ENCODE results near the gene ACTR3C.
"Not testable (repeated sequence)": the region's sequence is repeated elsewhere in the genome, so short reads cannot be mapped to it uniquely, and the experiment has no call there.

Gene ACTR3C

GRCh38 chr7:150312649-150313366 is 10.5 kb downstream of the ACTR3C start:
- DNase-seq: not testable (repeated sequence)

DNA sequence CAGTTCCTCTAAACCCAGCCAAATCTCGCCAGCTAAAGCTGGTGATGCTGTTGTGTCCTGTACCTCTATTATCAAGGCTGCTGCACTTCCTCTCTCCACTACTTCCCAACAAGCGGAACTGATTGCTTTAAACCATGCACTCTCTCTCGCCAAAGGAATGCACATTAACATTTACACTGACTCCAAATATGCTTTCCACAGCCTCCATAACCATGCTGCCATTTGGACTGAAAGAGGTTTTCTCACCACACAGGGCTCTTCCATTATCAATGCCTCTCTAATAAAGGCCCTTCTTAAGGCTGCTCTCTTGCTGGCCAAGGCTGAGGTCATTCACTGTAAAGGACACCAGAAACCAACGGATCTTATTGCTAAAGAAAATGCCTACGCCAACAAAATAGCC is 11.6 kb downstream of the ACTR3C start:
- no peak for DNase-seq

DNA sequence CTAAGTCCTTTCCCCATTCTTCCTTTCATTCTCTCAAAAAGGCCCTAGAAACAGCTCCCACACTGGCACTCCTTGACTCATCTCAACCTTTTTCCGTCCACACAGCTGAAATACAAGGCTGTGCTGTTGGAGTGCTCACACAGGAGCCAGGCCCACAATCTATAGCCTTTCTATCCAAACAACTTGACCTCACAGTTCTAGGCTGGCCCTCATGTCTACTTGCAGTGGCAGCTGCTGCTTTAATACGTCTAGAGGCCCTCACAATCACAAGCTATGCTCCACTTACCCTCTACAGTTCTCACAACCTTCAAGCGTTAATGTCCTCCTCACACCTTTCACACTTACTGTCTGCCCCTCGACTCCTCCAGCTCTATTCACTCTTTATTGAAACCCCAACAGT is 12.2 kb downstream of the ACTR3C start:
- DNase-seq: no peak

DNA sequence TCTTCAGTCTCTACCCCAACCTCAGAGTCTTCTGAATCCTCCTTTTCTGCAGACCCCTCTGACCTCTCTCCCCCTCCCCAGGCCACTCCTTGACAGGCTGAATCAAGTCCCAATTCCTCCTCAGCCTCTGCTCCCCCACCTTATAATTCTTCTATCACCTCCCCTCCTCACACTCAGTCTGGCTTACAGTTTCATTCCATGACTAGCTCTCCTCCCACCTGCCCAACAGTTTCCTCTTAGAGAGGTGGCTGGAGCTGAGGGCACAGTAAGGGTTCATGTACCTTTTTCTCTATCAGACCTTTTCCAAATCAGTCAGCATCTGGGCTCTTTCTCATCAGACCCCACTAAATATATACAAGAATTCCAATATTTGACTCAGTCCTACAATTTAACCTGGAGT is 14.8 kb downstream of the ACTR3C start:
- DNase-seq: no peak

DNA sequence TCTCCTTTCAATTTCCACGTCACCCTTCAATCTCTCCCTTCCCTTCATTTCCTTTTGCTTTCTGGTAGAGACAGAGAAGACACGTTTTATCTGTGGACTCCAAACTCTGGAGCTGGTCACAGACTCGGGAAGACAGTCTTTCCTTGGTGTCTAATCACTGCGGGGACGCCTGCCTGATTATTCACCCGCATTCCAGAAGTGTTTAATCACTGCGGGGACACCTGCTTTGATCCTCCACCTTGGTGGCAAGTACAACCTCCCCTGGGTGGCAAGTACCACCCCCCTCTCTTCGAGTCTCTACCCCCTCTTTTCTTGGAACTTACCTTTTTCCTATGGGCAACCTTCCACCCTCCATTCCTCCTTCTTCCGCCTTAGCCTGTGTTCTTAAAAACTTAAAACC is 15.4 kb downstream of the ACTR3C start:
- DNase-seq: no peak

- DNase-seq: no peak
Observed at GRCh38 chr7:150307129-150307528, 16.2 kb downstream of the ACTR3C start.

- not testable (repeated sequence) for DNase-seq
Observed at GRCh38 chr7:150306377-150306776, 17.0 kb downstream of the ACTR3C start.

DNA sequence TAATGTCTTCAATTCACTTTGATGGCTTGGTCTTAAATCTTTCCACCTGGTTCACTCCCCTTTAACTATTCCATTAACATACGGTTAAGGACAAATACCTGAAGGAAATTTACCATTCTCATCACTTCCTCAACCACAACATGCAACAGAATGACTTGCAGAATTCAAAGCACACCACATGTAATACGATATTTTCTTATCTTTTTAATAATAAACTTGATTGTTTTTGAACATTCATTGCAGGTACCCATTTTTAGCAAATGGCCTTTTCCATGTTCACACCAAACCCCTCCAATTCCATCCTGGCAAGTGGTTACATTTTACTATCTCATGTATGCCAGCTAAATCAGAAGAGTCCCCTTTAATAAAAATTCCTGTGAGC is 17.5 kb downstream of the ACTR3C start:
- not testable (repeated sequence) for DNase-seq

GRCh38 chr7:150305259-150305902 is 18.0 kb downstream of the ACTR3C start:
- DNase-seq: not testable (repeated sequence)

DNA sequence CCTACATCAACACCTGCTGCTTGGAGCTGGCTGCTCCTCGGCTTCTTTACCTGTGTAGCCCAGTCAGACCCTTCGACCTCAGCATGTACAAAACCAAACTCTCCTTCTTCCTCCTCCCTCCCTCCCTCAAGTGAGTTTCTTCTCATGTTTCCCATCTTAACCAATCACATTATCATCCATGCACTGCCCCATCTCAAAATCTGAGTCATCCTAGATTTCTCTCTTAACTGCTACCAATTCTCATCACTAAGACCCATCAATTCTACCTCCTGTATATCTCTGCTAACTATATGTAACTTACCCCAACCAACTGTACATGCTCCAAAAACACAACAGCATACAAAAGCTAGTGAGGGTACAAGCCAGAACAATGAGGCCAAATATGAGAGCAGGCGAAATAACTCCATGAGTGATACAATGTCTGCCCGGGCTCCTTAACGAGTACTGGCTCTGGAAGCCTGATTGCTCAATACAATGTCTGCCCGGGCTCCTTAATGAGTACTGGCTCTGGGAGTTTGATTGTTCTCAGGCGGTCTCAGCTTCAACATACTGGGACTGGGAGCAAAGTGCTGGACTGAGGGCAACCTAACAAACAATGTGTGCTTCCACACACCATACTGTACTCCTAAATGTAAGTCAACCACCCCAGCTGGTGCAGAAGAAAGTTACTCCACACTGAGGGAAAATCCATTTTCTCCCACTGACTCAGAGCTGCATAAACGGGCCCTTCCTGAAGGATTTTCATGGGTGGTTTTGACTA is 18.7 kb downstream of the ACTR3C start:
- not testable (repeated sequence) for DNase-seq

DNA sequence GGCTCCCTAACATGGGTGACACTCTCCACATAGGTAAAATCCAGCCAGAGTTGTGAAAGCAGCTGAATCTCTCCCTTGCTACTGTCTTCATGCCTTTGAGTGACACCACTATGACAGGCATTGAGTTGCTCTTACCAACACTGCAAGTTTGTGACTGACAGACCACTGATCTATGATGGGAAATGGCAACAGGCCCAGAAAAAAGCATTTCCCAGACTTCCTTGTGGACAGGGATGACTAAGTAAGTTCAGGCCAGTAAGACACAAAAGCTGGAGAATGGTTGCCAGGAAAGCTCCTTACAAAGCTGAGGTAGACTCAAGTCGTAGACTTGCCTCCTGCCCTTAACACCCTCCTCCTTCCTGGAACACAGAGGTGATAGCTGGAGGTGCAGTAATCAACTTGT is 20.4 kb downstream of the ACTR3C start:
- not testable (repeated sequence) for DNase-seq

- DNase-seq: not testable (repeated sequence)
Observed at GRCh38 chr7:150297978-150298377, 25.4 kb downstream of the ACTR3C start.

DNA sequence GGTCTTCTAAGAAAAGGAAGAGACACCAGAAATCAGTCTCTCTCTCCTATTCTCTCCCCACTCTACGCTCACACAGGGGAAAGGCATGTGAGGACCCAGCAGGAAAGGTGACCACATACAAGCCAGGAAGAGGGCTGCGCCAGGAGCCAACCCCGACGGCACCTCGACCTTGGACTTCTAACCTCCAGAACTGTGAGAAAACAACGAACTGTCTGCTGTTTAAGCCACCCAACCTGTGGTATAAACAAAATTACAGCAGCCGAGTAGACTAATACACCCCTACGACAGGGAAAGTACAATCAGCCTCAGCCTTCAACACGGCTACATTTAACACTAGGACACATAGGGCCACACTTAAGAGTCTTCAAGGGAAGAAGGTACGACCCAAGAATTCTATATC is 26.5 kb downstream of the ACTR3C start:
- DNase-seq: not testable (repeated sequence)

GRCh38 chr7:150295614-150296013 is 27.7 kb downstream of the ACTR3C start:
- DNase-seq: not testable (repeated sequence)

DNA sequence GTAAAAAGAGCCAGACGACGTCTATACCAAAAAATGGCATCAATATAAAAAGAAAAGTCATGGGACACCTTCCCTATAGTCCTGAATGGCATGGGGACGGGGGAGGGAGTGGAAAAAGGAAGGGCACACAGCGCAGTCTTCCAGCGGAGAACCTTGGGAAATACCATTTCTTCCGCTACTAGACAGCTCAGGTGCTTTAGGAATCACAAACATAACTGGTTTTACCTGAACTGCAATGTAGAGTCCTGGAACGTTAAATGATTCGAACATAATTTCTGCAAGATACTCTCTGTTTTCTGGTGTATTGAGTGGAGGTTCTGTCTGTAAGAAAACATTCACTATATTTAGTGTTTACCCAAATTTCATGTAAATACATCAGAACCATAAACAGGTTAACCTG is 28.3 kb downstream of the ACTR3C start:
- DNase-seq: not testable (repeated sequence)

- not testable (repeated sequence) for DNase-seq
Observed at GRCh38 chr7:150290317-150290716, 33.0 kb downstream of the ACTR3C start.

DNA sequence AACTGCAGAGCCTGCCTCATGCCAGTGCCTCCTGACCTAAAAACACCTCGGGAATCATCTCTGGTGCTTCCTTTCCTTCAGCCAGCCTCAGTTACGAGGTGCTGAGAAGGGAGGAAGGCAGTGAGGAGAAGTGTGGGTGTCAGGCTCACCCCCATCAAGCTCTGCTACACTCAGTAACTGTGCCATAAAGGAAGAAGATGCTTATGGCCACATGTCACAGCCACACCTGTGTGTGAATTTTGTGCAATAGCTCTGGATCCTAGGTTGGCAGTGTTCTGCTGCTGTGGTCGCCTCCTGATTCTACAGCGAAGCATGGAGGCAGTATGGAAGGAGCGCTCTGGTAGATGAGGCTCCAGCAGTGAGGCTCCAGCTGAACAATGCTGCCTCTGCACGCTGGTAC is 34.5 kb downstream of the ACTR3C start:
- DNase-seq: not testable (repeated sequence)

GRCh38 chr7:150287815-150288214 is 35.5 kb downstream of the ACTR3C start:
- not testable (repeated sequence) for DNase-seq

DNA sequence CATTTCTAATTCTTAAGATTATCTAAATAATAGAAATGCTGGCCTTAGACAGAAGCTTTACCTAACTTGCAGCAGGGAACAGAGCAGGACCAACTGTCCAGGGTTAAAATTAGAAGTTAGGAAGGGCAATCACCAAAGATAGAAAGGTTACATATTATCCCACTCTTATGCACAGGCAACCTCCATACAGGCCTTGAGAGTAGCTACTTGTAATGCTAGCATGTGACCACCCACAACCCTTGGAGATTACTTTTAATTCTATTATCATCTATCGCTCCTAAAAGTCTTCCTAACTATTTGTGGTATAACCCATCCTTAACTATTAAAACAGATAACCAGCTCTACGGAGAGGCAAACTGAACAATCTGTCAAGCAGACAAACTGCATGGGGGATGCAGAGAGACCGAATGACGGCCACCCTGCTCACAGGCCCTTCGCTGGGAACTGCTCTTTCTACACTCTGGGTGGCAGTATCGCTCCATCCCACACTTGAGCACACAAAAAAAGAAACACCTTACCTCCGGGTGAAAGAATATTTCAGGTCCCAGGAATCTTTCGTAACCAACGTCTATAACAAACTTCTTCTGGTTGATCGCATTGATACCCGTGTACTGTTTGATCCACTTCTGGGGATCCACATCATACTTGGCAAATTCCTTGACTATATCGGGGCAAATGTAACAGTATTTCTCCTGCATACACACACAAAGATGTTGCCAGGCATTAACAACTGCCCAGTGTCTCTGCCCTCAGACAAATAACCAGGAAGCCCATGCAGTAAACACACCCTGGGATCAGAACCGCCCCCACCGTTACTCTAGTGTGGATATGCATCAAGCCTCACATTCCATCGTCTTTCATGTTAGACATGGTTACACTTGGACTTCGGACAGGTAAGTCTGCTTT is 37.2 kb downstream of the ACTR3C start:
- DNase-seq: peak in 1 of 2 experiments; percentile 14

DNA sequence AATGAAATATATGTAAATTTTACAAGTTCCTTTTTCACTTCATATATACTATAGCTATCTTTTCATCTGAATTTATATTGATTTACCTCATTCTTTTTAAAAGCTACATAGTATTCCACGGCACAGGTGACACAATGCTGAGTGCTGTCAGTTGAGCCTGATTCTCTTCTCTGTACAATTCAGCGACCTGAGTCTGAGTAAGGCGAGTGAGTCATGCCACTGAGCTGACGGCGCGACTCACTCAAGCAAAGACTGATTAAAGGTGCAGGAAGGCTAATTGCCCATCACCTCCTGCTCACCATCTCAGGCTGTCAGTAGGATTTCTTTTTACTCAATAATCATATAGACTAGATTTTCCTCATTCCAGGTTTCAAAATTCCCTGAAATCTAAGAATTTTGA is 39.7 kb downstream of the ACTR3C start:
- DNase-seq: not testable (repeated sequence)

- DNase-seq: not testable (repeated sequence)
Observed at GRCh38 chr7:150283111-150283510, 40.2 kb downstream of the ACTR3C start.

DNA sequence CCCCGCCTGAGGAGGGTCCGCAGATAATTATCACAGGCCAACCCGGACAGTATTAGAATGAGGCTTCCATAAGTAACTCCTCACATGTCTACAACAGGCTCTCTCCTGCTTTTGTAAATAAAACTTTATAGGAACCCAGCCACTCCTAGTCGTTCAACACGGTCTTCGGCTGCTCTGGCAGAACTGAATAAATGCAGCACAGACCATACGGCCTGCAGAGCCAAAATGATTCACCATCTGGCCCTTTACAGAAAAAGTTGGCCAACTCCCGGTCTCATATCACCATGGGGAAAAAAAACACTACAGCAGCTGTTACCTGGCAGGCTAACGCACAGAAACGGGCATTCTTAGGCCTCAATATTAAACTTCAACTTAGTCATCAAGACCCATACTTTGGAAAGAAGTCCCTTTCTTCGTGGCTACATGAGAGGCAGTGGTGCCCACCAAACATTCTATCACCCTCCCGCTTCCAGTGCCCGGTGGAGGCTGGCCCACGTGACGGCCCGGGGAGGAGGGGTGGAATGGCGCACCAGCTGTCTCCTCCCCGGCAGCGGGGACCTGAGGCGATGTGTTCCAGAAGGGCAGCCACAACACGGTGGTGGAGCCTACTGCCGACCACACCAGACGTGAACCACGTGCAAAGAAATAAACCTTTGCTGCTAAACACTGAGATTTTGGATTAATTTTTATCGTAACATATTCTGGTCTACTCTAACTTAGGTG is 41.5 kb downstream of the ACTR3C start:
- DNase-seq: not testable (repeated sequence)
